ENCODE measurements around the gene RNF41.

GRCh38 chr12:56178347-56178746 is 43.4 kb downstream of the RNF41 start:
- no peak for TF ChIP-seq YY1 (IDR thresholded peaks at IDR 0.05; ENCODE audit: insufficient read depth, insufficient read length)
- TF ChIP-seq ZNF274 (IDR thresholded peaks at IDR 0.05; ENCODE audit: low read depth, low read length): no peak
